Trophoblast cell (in vitro differentiated cells and primary cell): Measurements from ENCODE around the gene B3GALNT2.

Source experiments
- DNase-seq, 2 donors: peaks; one replicate each; pipeline ENCODE4 v3.0.0-alpha.2; 2016
- H2AFZ ChIP-seq: 2 replicates; pipeline ENCODE4 v1.6.1; 2013; ENCODE audit warnings: low read length, moderate library complexity, mild to moderate bottlenecking; ENCODE audit not compliant: insufficient read depth, poor library complexity
- H2AK5ac ChIP-seq: 2 replicates; pipeline ENCODE4 v1.6.1; 2013; ENCODE audit warnings: mild to moderate bottlenecking, low read length
- H2BK120ac ChIP-seq: 2 replicates; pipeline ENCODE4 v1.6.1; 2013; ENCODE audit warnings: low read length, mild to moderate bottlenecking, moderate library complexity; ENCODE audit not compliant: insufficient read depth, poor library complexity
- H2BK12ac ChIP-seq: 2 replicates; pipeline ENCODE4 v1.6.1; 2013; ENCODE audit warnings: mild to moderate bottlenecking, low read length, moderate library complexity
- H2BK5ac ChIP-seq: 2 replicates; pipeline ENCODE4 v1.6.1; 2013; ENCODE audit warnings: low read length, low read depth, moderate library complexity, mild to moderate bottlenecking; ENCODE audit not compliant: poor library complexity
- H3K14ac ChIP-seq: 2 replicates; pipeline ENCODE4 v1.6.1; 2013; ENCODE audit warnings: mild to moderate bottlenecking, low read length
- H3K18ac ChIP-seq: 2 replicates; pipeline ENCODE4 v1.6.1; 2013; ENCODE audit warnings: mild to moderate bottlenecking, low read length
- H3K23ac ChIP-seq: 2 replicates; pipeline ENCODE4 v1.6.1; 2013; ENCODE audit warnings: low read length
- H3K27ac ChIP-seq: 2 replicates; pipeline ENCODE4 v1.5.1; 2013; ENCODE audit warnings: low read depth, mild to moderate bottlenecking, inconsistent platforms, low read length, moderate library complexity
- H3K27me3 ChIP-seq: 2 replicates; pipeline ENCODE4 v1.6.1; 2013; ENCODE audit warnings: inconsistent platforms, mild to moderate bottlenecking, low read length, moderate library complexity; ENCODE audit not compliant: insufficient read depth
- H3K36me3 ChIP-seq, 2 experiments: 1 replicate in 1 of 2; 2 replicates in 1 of 2; pipeline ENCODE4 v1.6.1; 2013; ENCODE audit warnings: low read length in 2 of 2, mild to moderate bottlenecking in 2 of 2, moderate library complexity in 1 of 2; ENCODE audit not compliant: insufficient read depth in 2 of 2, control insufficient read depth in 1 of 2
- H3K4ac ChIP-seq: 2 replicates; pipeline ENCODE4 v1.6.1; 2013; ENCODE audit warnings: low read depth, mild to moderate bottlenecking, low read length, moderate library complexity
- H3K4me1 ChIP-seq, 2 experiments: 1 replicate in 1 of 2; 2 replicates in 1 of 2; pipeline ENCODE4 v1.6.1; 2013; ENCODE audit warnings: low read length in 2 of 2, mild to moderate bottlenecking in 2 of 2, moderate library complexity in 1 of 2; ENCODE audit not compliant: insufficient read depth in 2 of 2, control insufficient read depth in 1 of 2
- H3K4me2 ChIP-seq: 2 replicates; pipeline ENCODE4 v1.6.1; 2013; ENCODE audit warnings: inconsistent platforms, mild to moderate bottlenecking, low read length, moderate library complexity
- H3K4me3 ChIP-seq: 2 replicates; pipeline ENCODE4 v1.5.1; 2013; ENCODE audit warnings: mild to moderate bottlenecking, low read depth, low read length, inconsistent platforms
- H3K79me1 ChIP-seq: one replicate; pipeline ENCODE4 v1.6.1; 2013; ENCODE audit warnings: low read length
- H3K79me2 ChIP-seq: 2 replicates; pipeline ENCODE4 v1.6.1; 2013; ENCODE audit warnings: low read length, mild to moderate bottlenecking; ENCODE audit not compliant: control insufficient read depth, insufficient read depth, poor library complexity
- H3K9ac ChIP-seq: 2 replicates; pipeline ENCODE4 v1.6.1; 2013; ENCODE audit warnings: mild to moderate bottlenecking, low read length
- H3K9me3 ChIP-seq: 2 replicates; pipeline ENCODE4 v1.6.1; 2013; ENCODE audit warnings: low read depth, mild to moderate bottlenecking, control low read depth, inconsistent platforms, low read length; ENCODE audit not compliant: insufficient read depth
- H4K12ac ChIP-seq: 2 replicates; pipeline ENCODE4 v1.6.1; 2013; ENCODE audit warnings: low read depth, mild to moderate bottlenecking, low read length, moderate library complexity
- H4K8ac ChIP-seq: 2 replicates; pipeline ENCODE4 v1.6.1; 2013; ENCODE audit warnings: low read depth, mild to moderate bottlenecking, low read length, moderate library complexity
- H4K91ac ChIP-seq: one replicate; pipeline ENCODE4 v1.6.1; 2013; ENCODE audit warnings: low read depth, mild to moderate bottlenecking, low read length, moderate library complexity
- WGBS: extraction: QIAGEN DNeasy Blood & Tissue Kit; methylation state at CpG from one replicate; pipeline ENCODE4 v1.1.7; 2013; ENCODE audit warnings: missing lambda C conversion rate; ENCODE audit not compliant: insufficient read length, insufficient coverage; ENCODE audit errors: extremely low coverage; 5-methylcytosine and 5-hydroxymethylcytosine counted together

B3GALNT2 gene

DNA sequence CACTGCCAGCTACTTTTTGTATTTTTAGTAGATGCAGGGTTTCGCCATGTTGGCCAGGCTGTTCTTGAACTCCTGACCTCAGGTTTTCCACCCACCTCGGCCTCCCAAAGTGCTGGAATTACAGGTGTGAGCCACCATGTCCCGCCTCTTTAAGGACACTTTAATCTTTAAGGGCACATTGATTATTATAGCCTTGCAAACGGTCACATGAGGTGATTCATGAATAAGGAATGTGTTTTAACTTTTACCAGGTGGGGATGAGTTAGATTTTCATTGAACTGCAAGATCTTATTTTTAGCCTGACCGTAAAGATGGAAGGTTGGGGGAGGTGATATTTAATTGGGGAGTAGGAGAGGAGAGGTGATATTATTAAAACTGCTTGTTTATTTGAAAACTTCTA lies 75.1 kb downstream of the B3GALNT2 start:
- H3K79me2 ChIP-seq, result peaks cover 2% of the 10 kb centered on the region
- no peak for DNase-seq
- H3K14ac ChIP-seq, result no peak overlapping the region
- no peak overlapping the region for H3K4me3 ChIP-seq
- no peak overlapping the region for H3K18ac ChIP-seq
- no peaks in the 10 kb centered on the region for H3K79me1 ChIP-seq
- H4K91ac ChIP-seq, result no peak overlapping the region
- H2BK12ac ChIP-seq, result no peak overlapping the region
- no CpG with 5 or more reads among the region's 5 CpGs for WGBS
- no peak overlapping the region for H4K8ac ChIP-seq
- no peak overlapping the region for H3K23ac ChIP-seq
- H3K27me3 ChIP-seq, result no peaks in the 10 kb centered on the region
- peaks cover 5 to 20% of the 10 kb centered on the region in 2 experiments for H3K36me3 ChIP-seq
- no peaks in the 10 kb centered on the region for H3K4me1 ChIP-seq
- H4K12ac ChIP-seq, result no peak overlapping the region
- no peak overlapping the region for H2AFZ ChIP-seq
- no peak overlapping the region for H3K27ac ChIP-seq
- H3K4me2 ChIP-seq, result no peak overlapping the region
- H3K4ac ChIP-seq, result no peak overlapping the region
- H2BK120ac ChIP-seq, result no peak overlapping the region
- no peak overlapping the region for H3K9ac ChIP-seq
- no peak overlapping the region for H2BK5ac ChIP-seq
- H3K9me3 ChIP-seq, result no peaks in the 10 kb centered on the region
- no peak overlapping the region for H2AK5ac ChIP-seq

DNA sequence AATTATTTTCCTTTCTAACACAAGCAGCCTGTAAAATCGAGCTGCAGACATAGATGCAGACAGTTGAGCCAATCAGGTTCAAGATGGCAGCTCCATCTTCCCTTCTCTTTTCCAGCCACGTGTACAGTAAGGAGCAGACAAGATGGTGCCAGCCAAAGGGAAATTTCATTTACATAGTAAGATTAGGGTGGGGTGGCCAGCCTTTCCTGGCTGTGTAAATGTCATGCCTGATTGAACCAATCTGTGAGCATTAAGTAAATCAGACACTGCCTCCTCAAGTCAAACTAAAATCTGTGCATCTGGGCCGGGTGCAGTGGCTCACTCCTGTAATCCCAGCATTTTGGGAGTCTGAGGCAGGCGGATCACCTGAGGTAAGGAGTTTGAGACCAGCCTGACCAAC lies 76.8 kb downstream of the B3GALNT2 start:
- WGBS, result no CpG with 5 or more reads among the region's 4 CpGs
- no peak overlapping the region for H3K18ac ChIP-seq

DNA sequence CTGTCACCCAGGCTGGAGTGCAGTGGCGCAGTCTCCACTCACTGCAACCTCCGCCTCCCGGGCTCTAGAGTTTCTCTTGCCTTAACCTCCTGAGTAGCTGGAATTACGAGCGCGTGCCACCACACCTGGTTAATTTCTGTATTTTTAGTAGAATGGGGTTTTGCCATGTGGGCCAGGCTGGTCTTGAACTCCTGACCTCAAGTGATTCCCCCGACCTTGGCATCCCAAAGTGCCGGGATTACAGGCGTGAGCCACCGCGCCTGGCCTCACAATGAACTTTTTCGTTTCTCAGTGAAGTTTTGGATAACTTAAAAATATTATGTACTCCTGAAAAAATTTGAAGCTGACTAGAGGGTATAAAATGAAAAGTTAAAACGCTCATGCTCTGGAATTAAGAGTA lies 77.6 kb downstream of the B3GALNT2 start:
- no CpG with 5 or more reads among the region's 13 CpGs for WGBS
- Histone ChIP-seq H3K4me2 (no peak overlapping the region), H3K79me2 (no peaks in the 10 kb centered on the region), H3K27ac (no peak overlapping the region), H3K9ac (no peak overlapping the region), H2BK5ac (no peak overlapping the region), H3K27me3 (no peaks in the 10 kb centered on the region), H3K14ac (no peak overlapping the region), H4K12ac (no peak overlapping the region), H3K9me3 (no peaks in the 10 kb centered on the region), H3K4me1 (no peaks in the 10 kb centered on the region), H3K4me3 (no peak overlapping the region), H3K4ac (no peak overlapping the region), H3K79me1 (no peaks in the 10 kb centered on the region), H2AFZ (no peak overlapping the region), H3K36me3 (peaks cover 0 to 8% of the 10 kb centered on the region in 2 experiments), H2BK12ac (no peak overlapping the region), H2BK120ac (no peak overlapping the region), H2AK5ac (no peak overlapping the region), H4K91ac (no peak overlapping the region), H3K23ac (no peak overlapping the region), H3K18ac (no peak overlapping the region), H4K8ac (no peak overlapping the region)
- no peak for DNase-seq

More for the DNA sequence above, 76.8 kb downstream of the B3GALNT2 start:
- H3K9ac ChIP-seq, result no peak overlapping the region
- H3K23ac ChIP-seq, result no peak overlapping the region
- H2BK120ac ChIP-seq, result no peak overlapping the region
- H2AK5ac ChIP-seq, result no peak overlapping the region
- H2AFZ ChIP-seq, result no peak overlapping the region
- no peak overlapping the region for H2BK12ac ChIP-seq
- H3K27ac ChIP-seq, result no peak overlapping the region
- H4K8ac ChIP-seq, result no peak overlapping the region
- H3K79me2 ChIP-seq, result no peaks in the 10 kb centered on the region
- no peak overlapping the region for H4K12ac ChIP-seq
- no peaks in the 10 kb centered on the region for H3K27me3 ChIP-seq
- peaks cover 0 to 12% of the 10 kb centered on the region in 2 experiments for H3K36me3 ChIP-seq
- no peaks in the 10 kb centered on the region for H3K9me3 ChIP-seq
- H3K4ac ChIP-seq, result no peak overlapping the region
- H3K4me1 ChIP-seq, result no peaks in the 10 kb centered on the region
- H2BK5ac ChIP-seq, result no peak overlapping the region
- H3K4me2 ChIP-seq, result no peak overlapping the region
- H3K79me1 ChIP-seq, result no peaks in the 10 kb centered on the region
- no peak for DNase-seq
- H4K91ac ChIP-seq, result no peak overlapping the region
- H3K4me3 ChIP-seq, result no peak overlapping the region
- H3K14ac ChIP-seq, result no peak overlapping the region

DNA sequence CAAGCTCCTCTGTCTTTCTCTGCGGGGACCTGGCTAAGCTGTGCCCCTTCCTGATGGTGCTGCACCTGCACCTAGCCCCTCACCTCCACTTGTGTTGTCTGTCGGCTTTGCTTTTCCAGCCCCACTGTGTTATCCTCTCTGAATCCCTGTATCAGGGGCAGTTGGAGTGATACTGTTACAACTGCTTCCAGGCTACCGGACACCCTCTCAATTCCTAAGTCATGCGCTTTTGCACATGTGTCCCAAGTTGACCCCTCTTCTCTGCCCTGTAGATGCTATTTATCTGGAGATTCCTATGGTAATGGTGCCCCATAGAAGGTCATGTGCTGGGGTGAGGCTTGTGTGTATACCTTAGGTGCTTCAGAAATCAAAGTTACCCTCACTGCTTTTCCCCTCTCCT lies 78.1 kb downstream of the B3GALNT2 start:
- H3K4me2 ChIP-seq, result no peak overlapping the region
- H2AK5ac ChIP-seq, result no peak overlapping the region
- H3K79me1 ChIP-seq, result no peaks in the 10 kb centered on the region
- no peaks in the 10 kb centered on the region for H3K9me3 ChIP-seq
- no peak overlapping the region for H4K12ac ChIP-seq
- no peaks in the 10 kb centered on the region for H3K4me1 ChIP-seq
- H3K14ac ChIP-seq, result no peak overlapping the region
- no peak overlapping the region for H4K91ac ChIP-seq
- H3K4me3 ChIP-seq, result no peak overlapping the region
- H2BK120ac ChIP-seq, result no peak overlapping the region
- no peak for DNase-seq
- H3K9ac ChIP-seq, result no peak overlapping the region
- H4K8ac ChIP-seq, result no peak overlapping the region
- no peak overlapping the region for H3K27ac ChIP-seq
- H2AFZ ChIP-seq, result no peak overlapping the region
- no peaks in the 10 kb centered on the region for H3K27me3 ChIP-seq
- H3K36me3 ChIP-seq, result peaks cover 0 to 8% of the 10 kb centered on the region in 2 experiments
- H2BK12ac ChIP-seq, result no peak overlapping the region
- H2BK5ac ChIP-seq, result no peak overlapping the region
- no peak overlapping the region for H3K18ac ChIP-seq
- no peak overlapping the region for H3K4ac ChIP-seq
- no peak overlapping the region for H3K23ac ChIP-seq
- H3K79me2 ChIP-seq, result no peaks in the 10 kb centered on the region
- WGBS, result no CpG with 5 or more reads among the region's 4 CpGs
